Left kidney (tissue), 2 donors: Measurements from ENCODE around the gene LIPN. TPM values are rescaled to one million over a fixed set of nuclear protein-coding genes. Genes with fewer than 3 reads are reported as not detected.

Source experiments
- DNase-seq: peaks from one replicate; pipeline ENCODE4 v3.0.0-alpha.2; 2013
- polyA plus RNA-seq: library from polyadenylated mRNA; unstranded; fragments of 120-200 nt; gene quantifications from one replicate; pipeline ENCODE4 v1.2.1, GENCODE V29; 2013; ENCODE audit not compliant: insufficient read length

The LIPN gene
- polyA plus RNA-seq, 1 donor = not detected

- no peak for DNase-seq
Measured at GRCh38 chr10:88783724-88784123, 23.9 kb downstream of the LIPN start.

DNA sequence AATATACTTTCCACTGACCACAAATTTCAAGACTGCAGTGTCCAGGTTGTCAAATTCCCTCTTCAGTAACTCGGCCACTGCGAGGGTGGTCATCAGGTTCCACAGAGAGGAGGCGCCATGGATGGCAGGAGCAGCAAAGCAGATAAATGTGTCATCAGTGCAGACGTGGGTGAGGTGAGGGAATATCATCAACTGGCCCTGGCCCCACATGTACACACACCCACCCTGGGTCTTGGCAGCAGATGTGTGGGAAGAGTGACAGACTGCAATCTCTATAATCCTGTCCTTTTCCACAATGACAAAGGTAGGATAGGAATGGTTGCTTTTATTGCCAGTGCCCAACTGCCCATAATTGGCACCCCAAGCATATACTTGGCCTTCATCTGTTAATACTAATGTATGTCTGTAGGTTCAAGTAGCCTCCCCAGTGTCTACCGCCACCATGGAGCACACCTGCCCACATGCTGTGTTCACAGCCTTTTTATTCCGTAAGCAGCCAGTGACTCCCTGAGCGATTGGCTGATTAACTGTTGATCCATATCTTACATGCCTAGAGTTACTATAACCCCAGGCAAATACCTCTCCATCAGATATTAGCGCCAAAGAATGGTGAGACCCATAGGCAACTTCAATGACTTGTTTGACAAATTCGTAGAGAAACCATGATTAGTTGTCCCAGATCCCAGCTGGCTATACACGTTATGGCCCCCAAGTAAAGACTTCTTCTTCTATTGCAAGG, 26.4 kb downstream of the LIPN start:
- no peak for DNase-seq

GRCh38 chr10:88787463-88787862, 27.6 kb downstream of the LIPN start:
- DNase-seq = no peak

GRCh38 chr10:88788924-88789323, 29.1 kb downstream of the LIPN start:
- no peak for DNase-seq

DNA sequence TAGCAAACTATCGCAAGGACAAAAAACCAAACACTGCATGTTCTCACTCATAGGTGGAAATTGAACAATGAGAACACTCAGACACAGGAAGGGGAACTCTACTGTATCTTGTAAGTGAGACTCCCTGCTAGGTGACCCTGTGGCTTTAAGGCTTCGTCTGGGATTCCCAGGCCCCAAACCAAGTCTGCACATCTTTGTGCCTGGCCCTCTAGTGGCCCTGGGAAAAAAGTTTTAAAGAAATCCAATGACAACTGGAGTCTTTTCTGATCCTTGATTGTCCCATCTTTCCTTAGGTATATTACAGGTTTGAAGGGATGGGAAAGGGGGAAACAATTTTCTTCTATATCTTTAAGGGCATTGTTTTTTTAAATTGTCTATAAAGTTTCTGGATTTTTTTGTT, 32.1 kb downstream of the LIPN start:
- no peak for DNase-seq

DNA sequence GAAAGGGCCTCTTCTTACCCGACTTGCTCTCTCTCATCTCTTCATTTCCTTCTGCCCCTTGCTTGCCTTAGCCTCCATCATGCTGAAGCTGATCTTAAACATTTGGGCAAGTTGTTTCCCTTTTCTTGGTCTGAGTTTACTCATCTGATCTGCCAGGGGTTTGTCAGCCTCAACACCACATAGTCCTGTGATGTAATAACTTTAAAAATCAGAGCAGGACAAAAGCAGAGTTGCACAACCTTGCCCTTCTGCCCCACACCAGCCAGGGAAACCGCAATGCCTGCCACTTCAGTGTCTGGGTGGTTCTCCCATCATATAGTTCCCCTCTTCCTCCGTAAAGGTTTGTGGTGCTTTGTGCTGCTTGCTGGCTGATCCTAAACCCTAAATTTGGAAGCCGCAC, 32.8 kb downstream of the LIPN start:
- no peak for DNase-seq

- no peak for DNase-seq
Measured at GRCh38 chr10:88793712-88794299, 34.0 kb downstream of the LIPN start.

GRCh38 chr10:88794731-88795130, 34.9 kb downstream of the LIPN start:
- no peak for DNase-seq

DNA sequence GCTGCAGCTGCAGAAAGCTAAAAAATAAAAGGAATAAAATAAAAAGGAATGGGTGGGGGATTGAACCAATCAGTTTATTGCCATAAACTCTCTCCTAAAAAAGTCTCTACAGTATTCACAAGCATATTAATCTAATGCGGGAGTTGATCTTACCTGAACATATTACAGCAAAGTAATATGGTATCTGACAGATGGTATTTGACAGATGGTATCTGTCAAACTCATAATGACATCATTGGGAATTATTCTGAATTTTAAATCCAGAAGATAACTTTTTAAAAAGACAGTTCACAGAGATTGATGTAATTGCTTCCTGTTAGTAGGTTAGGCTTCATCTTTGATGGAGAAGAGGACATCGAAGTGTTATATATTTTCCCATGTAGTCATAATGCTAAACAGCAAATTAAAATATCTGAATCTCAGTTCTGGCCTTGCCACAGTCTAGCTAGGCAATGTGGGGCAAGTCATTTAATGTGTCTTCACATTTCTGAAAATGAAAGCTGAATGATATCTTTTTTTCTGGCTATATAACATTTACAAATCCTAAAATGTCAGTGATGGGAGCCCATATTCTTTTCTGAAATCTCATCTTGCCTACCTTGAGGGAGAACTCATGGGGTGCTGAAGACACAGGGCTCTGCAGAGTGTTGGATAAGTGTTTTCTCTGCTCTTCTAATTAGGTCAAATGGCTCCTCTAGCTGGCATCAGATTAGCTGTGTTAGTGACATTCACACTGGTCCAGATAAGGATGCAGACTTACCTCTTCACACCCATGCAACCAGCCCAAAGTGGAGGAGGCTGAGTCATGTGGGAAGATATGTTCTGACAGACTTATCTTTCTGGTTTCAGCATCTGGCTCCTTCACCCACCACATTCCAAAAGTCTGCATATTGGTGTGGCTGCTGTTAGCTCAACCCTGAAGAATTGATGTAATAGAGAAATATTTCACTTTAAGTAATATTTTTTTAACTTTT, 40.6 kb downstream of the LIPN start:
- DNase-seq = no peak

DNA sequence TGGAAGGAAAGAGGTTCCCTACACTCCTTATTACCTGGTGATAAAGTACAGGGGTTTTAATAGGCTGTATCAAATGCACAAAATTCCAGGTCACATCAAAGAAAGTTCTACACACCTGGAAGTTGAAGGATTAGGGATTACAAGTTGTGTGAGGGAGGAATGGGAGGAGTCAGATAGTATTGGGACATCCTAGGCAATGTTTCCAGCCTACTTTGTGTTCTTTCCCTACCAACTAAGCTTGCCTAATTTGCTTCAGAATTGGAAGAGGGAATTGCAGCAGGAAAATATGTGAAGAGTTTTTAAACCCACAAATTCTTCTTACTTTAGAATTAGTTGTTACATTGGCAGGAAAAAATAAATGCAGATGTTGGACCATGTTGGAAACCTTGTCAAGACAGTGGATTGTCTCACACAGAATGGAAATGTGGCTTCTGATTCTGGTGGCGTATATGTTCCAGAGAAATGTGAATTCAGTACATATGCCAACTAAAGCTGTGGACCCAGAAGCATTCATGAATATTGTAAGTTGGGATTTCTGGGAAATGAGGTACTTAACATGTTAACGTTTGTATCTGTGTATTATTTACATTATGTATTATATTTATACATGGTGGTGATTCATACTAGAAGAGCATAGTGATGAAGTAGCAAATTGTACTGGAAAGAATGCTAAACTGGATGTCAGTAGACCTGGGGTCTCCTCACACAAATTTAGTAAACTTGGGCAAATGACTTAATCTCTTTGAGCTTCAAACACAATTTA, 42.9 kb downstream of the LIPN start, which contains the start of gene LIPM:
TSS of gene LIPM (plus strand) at position 208 of the 763 bp plus-strand sequence. CDS start at position 375, 167 bp downstream.
- no peak for DNase-seq

- no peak for DNase-seq
Measured at GRCh38 chr10:88803641-88804040, 43.8 kb downstream of the LIPN start.

DNA sequence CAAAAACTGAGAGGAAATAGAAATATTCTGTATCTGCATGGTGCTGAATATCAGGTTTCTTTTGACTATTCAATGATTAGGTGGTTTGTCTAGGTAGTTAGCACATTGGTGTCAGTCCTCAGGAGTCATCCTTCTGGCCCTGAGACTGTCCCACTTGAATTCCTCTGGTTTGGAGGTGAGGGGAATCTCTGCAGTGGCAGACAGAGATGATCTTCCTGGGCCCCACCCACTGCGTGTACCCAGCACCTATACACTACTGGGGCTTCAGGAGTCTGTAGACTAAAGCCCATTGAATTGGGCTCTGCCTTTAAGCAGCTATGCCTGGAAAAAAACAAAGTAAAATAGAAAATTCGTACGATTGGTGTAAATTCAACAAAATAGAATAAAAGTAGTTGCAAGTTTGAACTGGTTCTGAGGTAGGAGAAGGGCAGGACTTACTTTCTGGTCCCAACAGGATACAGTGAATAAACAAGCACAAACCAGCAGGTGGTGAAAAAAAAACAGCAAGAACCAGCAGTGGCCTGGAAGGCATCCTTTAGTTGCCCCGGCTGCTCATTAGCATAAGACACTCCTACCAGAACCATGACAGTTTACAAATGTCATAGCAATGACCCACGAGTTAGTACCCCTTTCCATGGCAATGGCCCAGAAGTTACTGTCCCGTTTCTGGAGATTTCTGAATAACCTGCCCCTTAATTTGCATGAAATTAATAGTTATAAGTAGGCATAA, 44.4 kb downstream of the LIPN start:
- DNase-seq = no peak

- DNase-seq = no peak
Measured at GRCh38 chr10:88805361-88805760, 45.5 kb downstream of the LIPN start.

GRCh38 chr10:88805924-88806323, 46.1 kb downstream of the LIPN start:
- DNase-seq = no peak

- DNase-seq = no peak
Measured at GRCh38 chr10:88809621-88810020, 49.8 kb downstream of the LIPN start.

DNA sequence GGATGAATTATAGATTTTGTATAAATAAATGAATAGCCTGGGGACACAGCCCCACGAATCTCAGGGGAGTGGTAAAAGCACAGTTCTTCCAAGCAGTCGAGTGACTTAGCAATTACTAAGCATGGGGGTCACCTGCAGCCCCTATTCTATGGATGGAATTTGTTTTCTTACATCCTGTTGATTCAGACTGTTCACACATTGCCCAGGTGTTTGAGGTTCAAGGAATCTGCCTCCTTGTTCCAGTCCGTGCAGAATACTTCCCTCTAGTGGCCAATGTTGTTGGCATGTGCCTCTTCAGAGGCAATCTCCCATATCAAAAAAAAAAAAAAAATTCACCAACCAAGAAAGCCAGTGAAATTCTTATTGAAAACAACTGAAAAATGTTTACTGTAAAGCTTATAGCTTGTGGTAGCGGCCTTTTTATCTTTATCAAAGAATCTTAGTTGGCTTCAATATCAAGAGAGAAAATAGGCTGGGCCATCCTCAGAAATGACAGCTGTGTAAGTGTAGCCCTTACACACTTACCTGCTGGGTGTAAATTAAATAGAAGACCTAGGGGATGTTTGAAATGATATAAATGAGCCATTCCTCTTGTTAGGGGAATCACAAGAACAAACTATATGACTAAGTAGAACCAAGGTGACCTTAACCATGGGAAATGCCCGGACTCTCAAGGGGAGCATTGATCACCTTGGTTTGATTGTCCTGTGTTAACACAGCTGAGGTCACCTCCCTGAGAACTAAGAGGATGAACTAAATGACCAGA, 50.6 kb downstream of the LIPN start:
- DNase-seq = peak; percentile 38

- no peak for DNase-seq
Measured at GRCh38 chr10:88813200-88813599, 53.4 kb downstream of the LIPN start.

- no peak for DNase-seq
Measured at GRCh38 chr10:88819290-88819689, 59.5 kb downstream of the LIPN start.

- peak; percentile 46 for DNase-seq
Measured at GRCh38 chr10:88820748-88821401, 61.1 kb downstream of the LIPN start.

DNA sequence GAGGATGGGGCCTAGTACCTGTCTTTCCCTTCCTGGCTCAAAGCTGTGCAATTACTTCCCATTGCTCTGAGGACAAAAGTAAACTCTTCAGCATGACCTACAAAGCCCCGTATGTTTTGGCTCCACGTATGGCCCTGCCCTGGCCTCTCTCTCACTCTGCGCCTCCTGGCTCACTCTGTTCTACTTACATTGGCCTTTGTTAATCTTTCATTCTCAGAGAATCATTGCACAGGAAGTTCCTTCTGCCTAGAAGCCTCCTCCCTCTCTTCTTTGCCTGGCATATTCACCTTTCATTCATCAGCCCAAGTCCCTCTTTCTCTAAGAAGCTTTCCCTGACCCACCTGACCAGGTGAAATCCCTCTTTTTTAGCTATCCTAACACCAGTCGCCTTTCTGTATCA, 66.6 kb downstream of the LIPN start:
- no peak for DNase-seq
